Neural crest cell (in vitro differentiated cells): ENCODE measurements around the gene C5orf15. TPM values are rescaled to one million over a fixed set of nuclear protein-coding genes. Genes with fewer than 3 reads are reported as not detected.

Source experiments
- DNase-seq: peaks from one replicate; pipeline ENCODE4 v3.0.0; 2021; ENCODE audit warnings: low read depth, mixed read lengths, low spot score
- H3K27ac Mint-ChIP-seq: one replicate; pipeline ENCODE4 v1.8.0; 2021; ENCODE audit warnings: mild to moderate bottlenecking, mixed read lengths; ENCODE audit not compliant: unreplicated experiment
- H3K27me3 Mint-ChIP-seq: 2 replicates; pipeline ENCODE4 v1.8.0; 2021; ENCODE audit warnings: low read depth, mild to moderate bottlenecking, mixed read lengths
- H3K36me3 Mint-ChIP-seq: 2 replicates; pipeline ENCODE4 v1.8.0; 2021; ENCODE audit warnings: low read depth, mild to moderate bottlenecking, mixed read lengths
- H3K4me1 Mint-ChIP-seq: 2 replicates; pipeline ENCODE4 v1.8.0; 2021; ENCODE audit warnings: mixed read lengths
- H3K4me3 Mint-ChIP-seq: one replicate; pipeline ENCODE4 v1.8.0; 2021; ENCODE audit warnings: mild to moderate bottlenecking, mixed read lengths
- H3K9me3 Mint-ChIP-seq: 2 replicates; pipeline ENCODE4 v1.8.0; 2021; ENCODE audit warnings: mixed read lengths
- total RNA-seq: library from RNA; stranded (reverse); gene quantifications from 2 replicates; pipeline ENCODE4 v1.2.1, GENCODE V29; 2021
- TF ChIP-seq, protein P1 (sequence below): fragments of 200-600 bp; sonication (generic); conservative IDR thresholded peaks from 2 replicates; pipeline ENCODE4 v1.5.0; 2021; ENCODE audit warnings: antibody characterized with exemption, mild to moderate bottlenecking

The C5orf15 gene
- total RNA-seq, 1 donor from 2014 or later, result 38.4 TPM

DNA sequence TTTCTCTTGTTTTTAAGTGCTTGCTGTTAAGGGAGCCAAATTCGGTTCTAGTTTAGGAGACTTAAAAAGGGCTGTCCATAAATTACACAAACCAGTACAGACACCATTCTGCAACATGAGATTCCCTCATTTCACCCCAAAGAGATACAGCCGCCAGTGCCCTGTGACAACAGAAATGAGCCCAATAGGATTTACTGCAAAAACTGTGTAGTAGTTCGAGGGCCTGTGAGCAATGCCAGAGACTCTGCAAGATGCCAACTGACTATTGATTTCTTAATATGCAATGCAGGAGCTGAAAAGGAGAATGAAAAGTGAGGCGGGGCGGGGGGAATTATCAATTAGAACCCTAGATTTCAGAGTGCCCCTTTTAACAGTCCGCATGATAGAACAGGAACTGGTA lies 5.7 kb upstream of the C5orf15 start:
- Mint-ChIP-seq H3K4me1 (peaks cover 11% of the 10 kb centered on the region), H3K27ac (no peak overlapping the region), H3K9me3 (no peaks in the 10 kb centered on the region), H3K27me3 (no peaks in the 10 kb centered on the region), H3K36me3 (no peaks in the 10 kb centered on the region), H3K4me3 (no peak overlapping the region)
- TF ChIP-seq, protein P1, sequence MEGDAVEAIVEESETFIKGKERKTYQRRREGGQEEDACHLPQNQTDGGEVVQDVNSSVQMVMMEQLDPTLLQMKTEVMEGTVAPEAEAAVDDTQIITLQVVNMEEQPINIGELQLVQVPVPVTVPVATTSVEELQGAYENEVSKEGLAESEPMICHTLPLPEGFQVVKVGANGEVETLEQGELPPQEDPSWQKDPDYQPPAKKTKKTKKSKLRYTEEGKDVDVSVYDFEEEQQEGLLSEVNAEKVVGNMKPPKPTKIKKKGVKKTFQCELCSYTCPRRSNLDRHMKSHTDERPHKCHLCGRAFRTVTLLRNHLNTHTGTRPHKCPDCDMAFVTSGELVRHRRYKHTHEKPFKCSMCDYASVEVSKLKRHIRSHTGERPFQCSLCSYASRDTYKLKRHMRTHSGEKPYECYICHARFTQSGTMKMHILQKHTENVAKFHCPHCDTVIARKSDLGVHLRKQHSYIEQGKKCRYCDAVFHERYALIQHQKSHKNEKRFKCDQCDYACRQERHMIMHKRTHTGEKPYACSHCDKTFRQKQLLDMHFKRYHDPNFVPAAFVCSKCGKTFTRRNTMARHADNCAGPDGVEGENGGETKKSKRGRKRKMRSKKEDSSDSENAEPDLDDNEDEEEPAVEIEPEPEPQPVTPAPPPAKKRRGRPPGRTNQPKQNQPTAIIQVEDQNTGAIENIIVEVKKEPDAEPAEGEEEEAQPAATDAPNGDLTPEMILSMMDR, result no peak
- DNase-seq, result no peak

DNA sequence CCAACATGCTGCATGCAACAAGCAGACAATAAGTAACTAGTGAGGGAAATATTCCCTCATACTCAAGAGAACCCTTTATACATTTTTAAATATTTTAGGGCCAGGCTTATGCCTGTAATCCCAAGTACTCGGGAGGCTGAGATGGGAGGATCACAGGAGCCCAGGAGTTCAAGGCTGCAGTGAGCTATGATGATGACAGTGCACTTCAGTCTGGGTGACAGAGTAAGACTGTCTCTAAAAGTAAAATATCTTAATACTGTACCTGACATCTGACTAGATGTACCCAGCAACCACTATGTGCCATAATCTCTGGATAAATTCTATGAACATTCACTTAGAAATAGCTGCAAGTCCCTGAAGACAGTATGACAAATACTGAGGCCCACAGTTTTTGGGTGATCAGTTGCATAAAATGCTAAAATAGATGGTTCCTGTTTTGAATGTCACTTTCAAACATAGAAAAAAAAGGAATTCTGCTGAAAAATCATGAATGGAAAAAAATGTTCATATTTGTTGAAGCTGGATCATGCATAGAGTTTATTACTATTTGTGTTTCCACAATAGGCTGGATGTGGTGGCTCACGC lies 2.0 kb upstream of the C5orf15 start:
- Mint-ChIP-seq H3K4me3 (peak overlapping the region; percentile 99), H3K4me1 (peaks cover 33% of the 10 kb centered on the region), H3K9me3 (no peaks in the 10 kb centered on the region), H3K27ac (no peak overlapping the region), H3K27me3 (no peaks in the 10 kb centered on the region), H3K36me3 (no peaks in the 10 kb centered on the region)
- TF ChIP-seq, protein P1, result no peak
- DNase-seq, result no peak

DNA sequence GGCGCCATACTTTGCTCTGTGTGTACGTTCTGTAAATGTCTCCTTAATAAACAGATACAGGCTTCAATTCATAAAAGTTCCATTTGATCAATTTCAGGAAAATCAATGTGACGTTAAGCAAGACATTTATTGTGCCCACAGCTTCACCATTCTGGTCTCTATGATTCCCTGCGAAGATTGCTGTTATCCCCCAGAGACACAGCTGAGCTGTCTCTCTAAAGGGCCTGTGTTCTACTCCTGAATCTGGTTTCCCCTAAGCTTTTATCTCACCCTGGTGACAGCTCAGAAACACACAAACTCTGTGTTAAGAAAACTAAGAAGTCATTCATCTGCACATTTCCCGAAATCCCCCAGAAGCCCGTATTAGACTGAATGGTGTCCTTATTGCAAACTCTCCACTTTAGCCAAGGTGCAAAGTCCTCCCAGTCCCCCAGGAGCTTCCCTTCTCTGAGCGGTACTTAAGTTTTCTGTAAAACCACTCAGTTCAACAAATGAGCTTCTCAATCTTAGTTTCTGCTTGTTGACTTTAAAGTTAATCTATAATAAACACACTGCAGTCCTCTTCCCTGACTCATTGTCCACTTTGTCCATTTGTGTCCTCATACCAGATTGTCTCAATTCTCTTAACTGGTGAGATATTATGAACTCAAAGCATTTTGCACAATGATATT lies 1.4 kb upstream of the C5orf15 start:
- peak; percentile 5 for DNase-seq
- Mint-ChIP-seq H3K4me3 (peak overlapping the region; percentile 99), H3K36me3 (no peaks in the 10 kb centered on the region), H3K27ac (peak overlapping the region; percentile 64), H3K27me3 (no peaks in the 10 kb centered on the region), H3K9me3 (no peaks in the 10 kb centered on the region), H3K4me1 (peaks cover 37% of the 10 kb centered on the region)
- TF ChIP-seq, protein P1, result no peak

DNA sequence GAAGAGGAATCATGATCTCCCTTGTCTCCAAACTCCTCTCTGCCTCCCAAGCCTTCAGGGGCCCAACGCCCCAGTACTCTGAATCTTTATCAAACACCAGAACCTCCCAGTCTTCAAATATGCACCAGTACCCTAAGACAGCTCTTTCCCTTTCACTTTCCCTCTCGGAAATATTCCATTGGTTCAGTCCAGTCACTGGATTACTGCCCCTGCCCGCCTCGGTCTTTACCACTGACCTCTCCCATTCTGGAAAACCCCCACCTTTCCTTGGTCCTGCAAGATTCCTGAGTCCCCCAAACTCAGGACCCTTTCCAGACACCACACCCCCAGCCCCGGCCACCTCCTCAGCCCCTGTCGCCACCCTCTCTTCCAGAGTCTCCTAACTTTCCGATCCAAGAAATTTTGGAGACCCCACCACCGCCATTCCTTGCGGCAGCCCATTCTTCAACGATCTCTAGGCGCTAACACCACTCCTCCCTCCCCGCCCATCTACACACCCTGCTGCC lies 674 bp downstream of the C5orf15 start:
- DNase-seq, result no peak
- H3K9me3 Mint-ChIP-seq, result no peaks in the 10 kb centered on the region
- TF ChIP-seq, protein P1, result no peak
- peak overlapping the region; percentile 99 for H3K4me3 Mint-ChIP-seq
- H3K27ac Mint-ChIP-seq, result peak overlapping the region; percentile 99
- no peaks in the 10 kb centered on the region for H3K27me3 Mint-ChIP-seq
- H3K36me3 Mint-ChIP-seq, result no peaks in the 10 kb centered on the region
- peaks cover 45% of the 10 kb centered on the region for H3K4me1 Mint-ChIP-seq

DNA sequence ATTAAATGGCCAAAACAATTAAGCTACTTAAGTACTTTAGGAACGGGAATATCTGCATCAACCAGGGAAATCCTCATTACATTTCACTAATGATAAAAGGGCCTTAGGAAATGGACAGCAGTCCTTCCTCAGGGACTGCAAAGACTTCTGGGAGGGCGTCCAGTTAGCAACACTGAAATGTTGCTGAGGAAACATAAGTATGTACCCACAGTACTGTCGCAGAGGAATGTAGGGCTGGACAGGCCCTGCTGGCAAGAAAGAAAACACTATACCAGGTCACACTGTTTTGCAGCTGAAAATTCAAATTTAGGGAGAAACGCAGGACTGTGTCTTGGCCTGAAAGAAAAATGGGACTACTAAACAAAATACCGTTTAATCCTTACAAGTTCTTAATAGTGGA lies 1.3 kb downstream of the C5orf15 start:
- TF ChIP-seq, protein P1, result no peak
- Mint-ChIP-seq H3K27me3 (no peaks in the 10 kb centered on the region), H3K9me3 (no peaks in the 10 kb centered on the region), H3K27ac (no peak overlapping the region), H3K4me3 (peak overlapping the region; percentile 99), H3K4me1 (peaks cover 50% of the 10 kb centered on the region), H3K36me3 (no peaks in the 10 kb centered on the region)
- no peak for DNase-seq
